Head of caudate nucleus (tissue), 42 donors: ENCODE results near the gene AXIN1.
A peak's percentile ranks its signal among the peaks of the same experiment; 100 is the strongest.
"Not testable (repeated sequence)": the region's sequence is repeated elsewhere in the genome, so short reads cannot be mapped to it uniquely, and the experiment has no call there.

ENCODE experiments used
- DNase-seq, 42 donors: peaks; one replicate each; pipeline versions ENCODE4 v3.0.0 to v3.0.0-alpha.2; 2020 to 2021; ENCODE audit warnings: mixed read lengths in 7 of 42
- intact Hi-C: fragments of 100-400 bp; cut with DNase I; formaldehyde crosslinking; loops from one replicate; pipeline ENCODE4 v1.15.0; 2022

AXIN1 gene

GRCh38 chr16:359871-360697 is 7.6 kb upstream of the AXIN1 start:
- DNase-seq = no peak

GRCh38 chr16:359067-359763 is 6.7 kb upstream of the AXIN1 start:
- no peak for DNase-seq

More at GRCh38 chr16:359871-360697, 7.6 kb upstream of the AXIN1 start:
- intact Hi-C loops = loop anchor here (10.0 kb wide), 1 partner anchor 125 kb away; the partner anchor contains the start of gene FAM234A

GRCh38 chr16:356741-357140 is 4.2 kb upstream of the AXIN1 start:
- intact Hi-C loops = loop anchor here (10.0 kb wide), 1 partner anchor 122 kb away; the partner anchor contains the start of gene FAM234A
- no peak for DNase-seq

More at GRCh38 chr16:359067-359763, 6.7 kb upstream of the AXIN1 start:
- intact Hi-C loops = loop anchor here (10.0 kb wide), 1 partner anchor 124 kb away; the partner anchor contains the start of gene FAM234A

- intact Hi-C loops = loop anchor here (10.0 kb wide), 1 partner anchor 120 kb away; the partner anchor contains the start of gene FAM234A
- DNase-seq = no peak
Measured at GRCh38 chr16:354971-355461, 2.5 kb upstream of the AXIN1 start.

GRCh38 chr16:354291-354881 is 1.9 kb upstream of the AXIN1 start:
- DNase-seq = no peak
- intact Hi-C loops = loop anchor here (10.0 kb wide), 1 partner anchor 120 kb away; the partner anchor contains the start of gene FAM234A

- intact Hi-C loops = loop anchor here (10.0 kb wide), 1 partner anchor 119 kb away; the partner anchor contains the start of gene FAM234A
- DNase-seq = no peak
Measured at GRCh38 chr16:353404-354290, 1.1 kb upstream of the AXIN1 start.

- intact Hi-C loops = loop anchor here (10.0 kb wide), 1 partner anchor 117 kb away; the partner anchor contains the start of gene FAM234A
- DNase-seq = peak in 15 of 42 donors; percentile 29 to 63 (median 49)
Measured at GRCh38 chr16:351804-352520, 561 bp downstream of the AXIN1 start.

GRCh38 chr16:350203-350602 is 2.3 kb downstream of the AXIN1 start:
- intact Hi-C loops = loop anchor here (10.0 kb wide), 1 partner anchor 115 kb away; the partner anchor contains the start of gene FAM234A
- DNase-seq = no peak

- no peak for DNase-seq
- intact Hi-C loops = no loop called here
Measured at GRCh38 chr16:349211-349610, 3.3 kb downstream of the AXIN1 start.

- DNase-seq, intact Hi-C loops: not testable (repeated sequence)
Measured at GRCh38 chr16:348495-348894, 4.0 kb downstream of the AXIN1 start.

GRCh38 chr16:347203-347602 is 5.3 kb downstream of the AXIN1 start:
- intact Hi-C loops = no loop called here
- DNase-seq = peak in 2 of 42 donors; percentile 26 to 43

GRCh38 chr16:346587-346986 is 5.9 kb downstream of the AXIN1 start:
- intact Hi-C loops = no loop called here
- DNase-seq = no peak

- no peak for DNase-seq
- intact Hi-C loops = no loop called here
Measured at GRCh38 chr16:345772-346171, 6.8 kb downstream of the AXIN1 start.

GRCh38 chr16:342455-343213 is 9.9 kb downstream of the AXIN1 start:
- intact Hi-C loops = no loop called here
- no peak for DNase-seq

GRCh38 chr16:341974-342336 is 10.6 kb downstream of the AXIN1 start:
- DNase-seq, intact Hi-C loops: not testable (repeated sequence)

- intact Hi-C loops, DNase-seq: not testable (repeated sequence)
Measured at GRCh38 chr16:341095-341973, 11.2 kb downstream of the AXIN1 start.
